ENCODE results near the gene VENTX.
"Not testable (repeated sequence)": the region's sequence is repeated elsewhere in the genome, so short reads cannot be mapped to it uniquely, and the experiment has no call there.

The VENTX gene

GRCh38 chr10:133264461-133264860 is 26.8 kb downstream of the VENTX start:
- no peak for FAIRE-seq

GRCh38 chr10:133265052-133265451 is 27.4 kb downstream of the VENTX start:
- not testable (repeated sequence) for DNase-seq (ENCODE audit: insufficient read length, low spot score); FAIRE-seq

More at GRCh38 chr10:133264461-133264860, 26.8 kb downstream of the VENTX start:
- no peak for DNase-seq (ENCODE audit: insufficient read length, low spot score)
- TF ChIP-seq CTCF (IDR thresholded peaks at IDR 0.05; ENCODE audit: insufficient read depth, missing control alignments) = no peak

DNA sequence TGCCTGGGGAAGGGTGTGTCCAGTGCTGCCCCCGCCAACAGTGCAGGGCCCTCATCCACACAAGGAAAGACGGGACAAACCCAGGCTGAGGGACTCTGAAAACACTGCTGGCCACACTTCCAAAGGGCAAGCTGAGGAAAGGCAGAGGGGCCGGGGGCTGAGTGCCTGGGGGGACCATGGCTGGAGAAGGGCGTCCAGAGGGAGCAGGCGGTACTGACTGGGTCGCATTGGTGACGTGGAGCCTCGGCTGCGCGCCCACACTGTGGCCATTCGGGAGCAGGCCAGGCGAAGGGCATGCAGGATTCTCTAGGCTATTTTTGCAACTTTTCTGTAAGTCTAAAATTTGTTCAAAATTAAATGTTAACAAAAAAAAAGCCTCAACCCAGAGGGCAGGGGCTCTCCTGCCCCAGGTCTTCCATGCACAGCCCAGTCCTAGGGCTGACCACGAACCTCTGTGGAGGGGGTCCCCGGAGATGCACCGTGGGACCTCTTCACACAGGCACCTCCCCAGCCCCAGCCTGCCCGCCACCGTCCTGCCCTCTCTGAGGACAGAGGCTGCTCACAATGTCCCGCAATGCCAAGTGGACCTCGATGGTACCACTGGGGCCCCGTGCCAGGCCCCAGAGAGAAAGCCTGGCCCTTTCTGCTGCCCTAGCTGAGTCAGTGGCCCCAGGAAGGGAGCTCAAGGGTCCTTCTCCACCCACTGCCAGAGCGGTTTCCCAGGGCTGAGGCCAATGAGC is 28.6 kb downstream of the VENTX start:
- FAIRE-seq = no peak
- no peak for DNase-seq (ENCODE audit: insufficient read length, low spot score)
- no peak for TF ChIP-seq CTCF (IDR thresholded peaks at IDR 0.05; ENCODE audit: insufficient read depth, missing control alignments)

- no peak for FAIRE-seq
- no peak for DNase-seq (ENCODE audit: insufficient read length, low spot score)
- no peak for TF ChIP-seq CTCF (IDR thresholded peaks at IDR 0.05; ENCODE audit: insufficient read depth, missing control alignments)
Measured at GRCh38 chr10:133267293-133267692, 29.6 kb downstream of the VENTX start.

- no peak for TF ChIP-seq CTCF (IDR thresholded peaks at IDR 0.05; ENCODE audit: insufficient read depth, missing control alignments)
- no peak for FAIRE-seq
- DNase-seq (ENCODE audit: insufficient read length, low spot score) = no peak
Measured at GRCh38 chr10:133267829-133268228, 30.2 kb downstream of the VENTX start.

DNA sequence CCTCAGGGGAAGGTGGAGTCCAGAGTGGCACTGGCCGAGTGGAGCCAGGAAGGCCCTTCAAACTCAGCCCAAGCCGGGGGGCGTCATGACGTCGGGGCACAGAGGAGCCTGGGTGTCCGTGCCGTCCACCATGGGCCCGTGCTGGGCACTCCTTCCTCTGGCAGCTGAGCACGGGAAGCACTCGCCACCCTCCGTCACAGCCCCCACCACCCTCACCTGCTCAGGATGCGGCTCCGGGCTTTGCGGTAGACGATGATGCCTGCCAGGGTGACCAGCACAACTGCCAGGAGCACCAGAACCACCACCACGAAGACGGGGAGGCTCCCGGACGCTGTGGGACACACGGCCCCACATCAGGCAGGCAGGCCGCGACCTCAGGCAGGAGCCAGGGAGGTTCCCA is 30.9 kb downstream of the VENTX start:
- DNase-seq (ENCODE audit: insufficient read length, low spot score) (no peak), FAIRE-seq (no peak)
- no peak for TF ChIP-seq CTCF (IDR thresholded peaks at IDR 0.05; ENCODE audit: insufficient read depth, missing control alignments)

GRCh38 chr10:133269367-133269766 is 31.7 kb downstream of the VENTX start:
- DNase-seq (ENCODE audit: insufficient read length, low spot score) (no peak), FAIRE-seq (no peak)
- no peak for TF ChIP-seq CTCF (IDR thresholded peaks at IDR 0.05; ENCODE audit: insufficient read depth, missing control alignments)
